ENCODE results near the gene SEC31B.
A peak's percentile ranks its signal among the peaks of the same experiment; 100 is the strongest.

Gene SEC31B, protein sequence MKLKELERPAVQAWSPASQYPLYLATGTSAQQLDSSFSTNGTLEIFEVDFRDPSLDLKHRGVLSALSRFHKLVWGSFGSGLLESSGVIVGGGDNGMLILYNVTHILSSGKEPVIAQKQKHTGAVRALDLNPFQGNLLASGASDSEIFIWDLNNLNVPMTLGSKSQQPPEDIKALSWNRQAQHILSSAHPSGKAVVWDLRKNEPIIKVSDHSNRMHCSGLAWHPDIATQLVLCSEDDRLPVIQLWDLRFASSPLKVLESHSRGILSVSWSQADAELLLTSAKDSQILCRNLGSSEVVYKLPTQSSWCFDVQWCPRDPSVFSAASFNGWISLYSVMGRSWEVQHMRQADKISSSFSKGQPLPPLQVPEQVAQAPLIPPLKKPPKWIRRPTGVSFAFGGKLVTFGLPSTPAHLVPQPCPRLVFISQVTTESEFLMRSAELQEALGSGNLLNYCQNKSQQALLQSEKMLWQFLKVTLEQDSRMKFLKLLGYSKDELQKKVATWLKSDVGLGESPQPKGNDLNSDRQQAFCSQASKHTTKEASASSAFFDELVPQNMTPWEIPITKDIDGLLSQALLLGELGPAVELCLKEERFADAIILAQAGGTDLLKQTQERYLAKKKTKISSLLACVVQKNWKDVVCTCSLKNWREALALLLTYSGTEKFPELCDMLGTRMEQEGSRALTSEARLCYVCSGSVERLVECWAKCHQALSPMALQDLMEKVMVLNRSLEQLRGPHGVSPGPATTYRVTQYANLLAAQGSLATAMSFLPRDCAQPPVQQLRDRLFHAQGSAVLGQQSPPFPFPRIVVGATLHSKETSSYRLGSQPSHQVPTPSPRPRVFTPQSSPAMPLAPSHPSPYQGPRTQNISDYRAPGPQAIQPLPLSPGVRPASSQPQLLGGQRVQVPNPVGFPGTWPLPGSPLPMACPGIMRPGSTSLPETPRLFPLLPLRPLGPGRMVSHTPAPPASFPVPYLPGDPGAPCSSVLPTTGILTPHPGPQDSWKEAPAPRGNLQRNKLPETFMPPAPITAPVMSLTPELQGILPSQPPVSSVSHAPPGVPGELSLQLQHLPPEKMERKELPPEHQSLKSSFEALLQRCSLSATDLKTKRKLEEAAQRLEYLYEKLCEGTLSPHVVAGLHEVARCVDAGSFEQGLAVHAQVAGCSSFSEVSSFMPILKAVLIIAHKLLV

DNA sequence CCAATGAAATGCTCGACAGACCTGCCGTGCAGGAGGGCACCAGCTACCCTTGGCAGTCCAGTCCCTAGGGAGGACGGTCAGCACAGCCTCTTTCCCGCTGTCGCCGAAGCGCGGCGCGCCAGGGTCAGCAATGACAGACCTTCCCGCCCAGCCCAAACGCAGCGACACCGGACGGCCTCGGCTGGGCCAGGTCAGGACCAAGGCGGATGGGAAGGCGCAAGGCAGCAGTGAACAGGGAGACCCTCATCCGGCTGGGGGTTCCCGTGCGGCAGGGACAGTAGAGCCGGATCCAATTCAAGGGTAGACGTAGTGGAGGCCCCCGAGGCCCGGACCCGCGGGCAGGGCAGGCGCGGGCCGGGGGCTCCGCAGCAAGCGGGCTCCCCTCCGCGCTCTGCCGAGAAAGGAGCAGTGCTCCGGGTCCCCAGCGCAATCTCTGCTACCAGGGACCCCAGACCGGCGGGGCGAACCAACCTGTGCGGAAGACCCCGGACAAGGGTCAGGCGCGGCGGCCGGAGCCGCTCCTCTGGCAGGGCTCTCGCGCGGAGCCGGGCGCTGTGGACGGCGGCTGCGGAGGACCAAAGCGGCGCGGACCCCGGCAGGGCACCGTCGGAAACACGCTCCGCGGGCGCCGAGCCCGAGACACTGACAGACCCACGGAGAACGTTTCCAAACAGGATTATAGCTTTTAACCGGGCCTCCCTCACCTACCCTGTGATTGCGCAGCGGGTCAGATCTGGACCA, at the start of gene SEC31B:
SEC31B (minus strand) TSS at position 551 of the 741 bp plus-strand sequence. CDS start 2,909 bp downstream, outside the sequence.
- DNase-seq: no peak

- no peak for DNase-seq
Measured at GRCh38 chr10:100568912-100569311, 49.3 kb upstream of the SEC31B start.

GRCh38 chr10:100567826-100568225, 48.2 kb upstream of the SEC31B start:
- no peak for DNase-seq

- no peak for DNase-seq
Measured at GRCh38 chr10:100567249-100567648, 47.6 kb upstream of the SEC31B start.

GRCh38 chr10:100566561-100566960, 46.9 kb upstream of the SEC31B start:
- DNase-seq: no peak

DNA sequence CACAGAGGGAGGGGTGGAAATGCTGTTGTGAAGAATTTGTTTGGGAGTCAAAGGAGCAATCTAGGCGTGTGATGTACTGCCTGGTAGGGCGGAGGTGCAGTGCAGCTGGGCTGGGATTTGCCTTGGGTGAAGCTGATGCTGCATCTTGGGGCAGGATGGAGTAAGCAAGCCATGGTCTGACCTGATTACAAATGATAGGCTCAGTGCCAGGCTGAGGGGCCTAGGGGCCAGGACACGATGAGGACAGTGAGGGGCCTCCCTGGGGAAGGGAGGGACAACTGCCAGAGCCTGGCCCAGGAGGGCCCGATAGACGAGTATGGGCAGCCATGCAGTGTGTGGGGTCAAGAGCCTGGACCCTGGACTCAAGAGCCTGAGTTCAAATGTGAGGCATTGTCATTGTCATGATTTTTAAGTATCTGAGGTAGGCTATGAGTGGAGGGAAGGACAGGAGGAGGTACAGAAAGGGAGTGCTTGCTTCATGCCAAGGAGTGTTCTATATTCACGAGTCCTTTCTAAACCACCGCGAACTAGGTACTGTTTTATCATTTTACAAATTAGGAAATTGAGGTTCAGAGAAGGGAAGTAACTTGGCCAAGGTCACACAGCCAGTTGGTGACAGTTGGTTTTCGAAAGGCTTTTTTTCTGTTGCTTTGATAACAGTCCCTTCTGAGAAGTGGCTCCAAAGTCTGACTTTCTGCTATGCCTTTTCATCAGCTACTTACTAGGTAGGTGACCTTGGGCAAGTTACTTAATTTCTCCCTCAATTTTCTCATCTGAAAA, 45.7 kb upstream of the SEC31B start:
- no peak for DNase-seq

DNA sequence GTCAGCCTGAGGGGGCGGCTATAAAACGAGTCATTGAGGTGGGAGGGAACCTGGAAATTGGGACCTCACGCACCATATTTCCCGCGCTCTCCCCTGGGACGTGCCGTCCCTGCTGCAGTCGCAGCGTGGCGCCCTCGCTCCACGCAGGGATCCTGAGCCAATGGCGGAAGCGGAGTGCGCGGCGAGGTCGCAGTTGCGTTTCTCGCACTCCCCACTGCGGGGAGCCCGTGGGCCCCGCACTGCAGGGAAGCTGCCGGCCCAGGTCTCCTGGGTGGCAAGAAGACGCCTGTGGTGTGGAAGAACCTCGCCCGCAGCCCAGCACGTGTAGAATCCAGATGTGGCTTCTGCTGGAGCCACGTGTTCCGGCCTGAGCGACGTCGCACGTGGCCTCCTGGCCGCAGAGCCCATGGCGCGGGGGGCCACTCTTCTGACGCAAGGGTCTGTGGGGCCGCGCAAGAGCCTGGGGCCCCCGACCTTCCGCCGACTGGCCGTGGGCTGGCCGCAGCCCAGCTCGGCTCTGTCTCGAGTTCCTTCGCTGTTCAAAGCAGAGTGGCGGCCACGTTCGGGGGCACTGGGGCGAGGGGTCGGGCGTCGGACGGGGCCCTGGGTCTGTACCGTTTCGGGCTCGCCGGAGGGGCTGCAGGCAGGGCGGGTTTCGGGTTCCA, 42.5 kb upstream of the SEC31B start:
- no peak for DNase-seq

DNA sequence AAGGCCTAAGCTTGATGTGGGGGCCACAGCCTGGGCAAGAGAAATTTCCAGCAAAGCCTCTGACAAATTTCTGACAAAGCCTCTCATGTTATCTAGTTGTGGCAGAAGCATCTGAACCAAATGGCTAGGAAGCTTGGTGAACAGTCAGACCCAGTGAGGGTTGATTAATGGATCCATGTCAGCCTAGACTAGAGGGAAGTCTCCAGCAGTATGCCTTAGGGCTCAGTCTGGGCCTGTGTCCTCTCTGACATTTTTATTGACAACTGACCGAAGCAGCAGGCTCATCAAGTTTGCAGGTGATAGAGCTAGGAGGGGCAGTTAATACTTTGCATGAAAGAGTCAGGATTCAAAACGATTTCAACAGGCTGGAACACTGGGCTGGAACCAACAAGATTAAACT, 41.3 kb upstream of the SEC31B start:
- DNase-seq: no peak

DNA sequence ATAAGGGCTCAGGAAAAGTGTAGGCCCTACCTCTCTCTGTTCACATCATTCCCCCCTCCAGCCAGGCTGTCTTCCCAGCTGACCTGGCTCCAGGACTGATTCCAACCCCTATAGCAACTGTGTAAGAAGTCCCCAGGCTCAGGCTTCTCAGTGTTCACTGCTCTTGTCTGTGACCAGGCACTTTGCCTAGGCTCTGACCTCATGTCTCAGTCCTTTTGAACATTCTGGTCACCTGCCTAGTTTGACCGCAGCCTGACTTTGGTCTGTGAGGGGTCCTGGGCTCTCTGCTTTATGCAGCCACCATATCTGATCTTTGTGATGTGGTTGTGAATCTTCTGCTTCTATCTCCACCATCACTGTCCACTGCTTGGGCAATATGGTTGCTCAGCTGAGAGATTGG, 40.6 kb upstream of the SEC31B start:
- DNase-seq: no peak

DNA sequence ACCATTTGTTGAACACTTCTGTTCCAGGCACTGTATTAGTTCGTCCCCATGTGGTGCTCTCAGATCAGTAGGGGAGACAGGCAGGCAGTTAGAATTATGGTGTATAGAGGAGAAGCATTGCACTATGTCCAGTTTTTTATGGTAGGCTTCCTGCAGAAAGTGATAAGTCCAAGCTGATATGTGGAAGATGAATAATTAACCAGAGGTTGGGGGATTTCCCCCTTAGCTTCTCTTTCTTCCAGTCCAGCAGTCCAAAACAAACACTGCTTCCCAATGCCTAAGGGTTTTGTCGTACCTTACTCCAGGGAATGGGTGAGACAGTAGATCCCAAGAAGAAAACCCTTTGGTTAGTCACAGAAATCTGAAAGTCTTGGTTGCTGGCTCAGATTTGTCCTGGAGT, 35.2 kb upstream of the SEC31B start:
- no peak for DNase-seq

GRCh38 chr10:100553929-100554328, 34.3 kb upstream of the SEC31B start:
- DNase-seq: no peak

DNA sequence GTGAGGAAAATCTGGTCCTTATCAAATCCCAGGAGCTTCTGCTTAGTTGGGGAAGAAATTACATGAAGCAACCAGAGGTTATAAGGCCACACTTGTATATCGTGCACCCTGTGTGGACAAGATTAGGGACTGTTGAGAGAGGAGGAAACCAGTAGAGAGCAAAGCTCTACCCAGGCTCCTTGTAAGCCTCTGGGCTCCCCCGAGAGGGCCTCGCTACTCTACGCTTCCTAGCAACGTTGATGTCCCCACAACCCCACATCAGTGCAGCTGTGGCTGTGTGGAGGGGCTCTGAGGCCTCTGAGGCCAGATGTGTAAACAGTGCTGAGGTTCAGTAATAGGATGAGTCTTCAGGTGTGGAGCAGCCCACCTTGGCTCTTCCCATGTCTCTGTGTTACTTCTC, 32.1 kb upstream of the SEC31B start:
- DNase-seq: no peak

DNA sequence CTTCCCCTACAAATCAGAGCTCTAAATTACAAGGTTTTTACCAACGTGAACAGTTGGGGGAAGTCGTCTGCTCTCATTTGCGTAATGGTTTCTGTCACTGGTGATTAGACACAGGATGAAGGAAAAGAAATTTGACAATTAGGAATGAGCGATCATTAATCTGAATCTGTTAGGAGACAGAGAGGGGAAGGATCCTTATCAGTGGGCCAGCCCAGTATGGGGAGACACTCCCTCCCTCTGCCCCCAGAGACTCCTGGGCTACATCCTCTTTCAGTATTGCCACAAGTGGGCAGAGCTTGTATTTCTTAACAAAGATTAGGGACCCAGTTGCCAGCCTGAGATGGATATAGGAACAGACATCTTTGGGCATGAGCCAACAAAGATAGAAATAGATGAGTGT, 31.5 kb upstream of the SEC31B start:
- no peak for DNase-seq

- no peak for DNase-seq
Measured at GRCh38 chr10:100544950-100545349, 25.3 kb upstream of the SEC31B start.

DNA sequence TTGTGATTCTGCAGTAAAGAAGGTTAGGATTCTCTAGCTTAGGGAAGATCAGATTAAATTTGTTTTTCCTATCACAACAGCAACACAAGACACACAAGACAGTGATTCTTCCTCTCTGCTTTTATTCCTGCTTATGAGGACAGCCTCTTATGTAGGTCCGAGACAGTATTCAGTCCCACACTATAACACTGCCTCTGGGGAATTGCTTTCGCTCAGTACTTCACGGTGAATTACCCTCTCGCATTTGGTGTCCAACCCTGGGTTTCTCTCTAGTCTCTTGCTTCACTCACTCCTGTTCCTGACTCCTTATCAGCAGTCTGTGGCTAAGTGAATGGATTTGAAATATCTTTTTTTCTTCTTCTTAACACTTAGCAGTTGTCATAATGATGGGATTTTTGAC, 17.8 kb upstream of the SEC31B start:
- DNase-seq: no peak

- DNase-seq: peak; percentile 98
Measured at GRCh38 chr10:100535715-100536353, 16.2 kb upstream of the SEC31B start, which contains the start of gene HIF1AN. Gene HIF1AN, plus strand, starts transcription at chr10:100535943. Its CDS starts 16 bp downstream, at chr10:100535959.

DNA sequence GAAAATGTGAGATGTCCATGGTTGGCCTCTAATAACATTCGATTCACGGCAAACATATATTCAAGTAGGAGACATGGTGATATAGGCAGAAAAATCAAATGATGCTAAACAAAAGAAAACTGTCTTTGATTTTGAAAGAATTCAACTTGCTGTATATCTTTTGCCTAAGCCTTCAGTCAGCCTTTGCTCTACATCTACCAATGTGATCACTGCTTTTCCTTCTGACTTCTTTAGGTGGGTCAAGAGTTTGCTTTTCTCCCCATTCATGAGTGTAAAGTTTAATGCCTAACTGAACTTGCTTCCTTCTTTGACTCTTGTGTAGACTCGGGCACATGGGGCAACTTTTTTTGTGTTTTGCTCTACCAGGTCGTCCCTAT, 15.7 kb upstream of the SEC31B start:
- DNase-seq: no peak

DNA sequence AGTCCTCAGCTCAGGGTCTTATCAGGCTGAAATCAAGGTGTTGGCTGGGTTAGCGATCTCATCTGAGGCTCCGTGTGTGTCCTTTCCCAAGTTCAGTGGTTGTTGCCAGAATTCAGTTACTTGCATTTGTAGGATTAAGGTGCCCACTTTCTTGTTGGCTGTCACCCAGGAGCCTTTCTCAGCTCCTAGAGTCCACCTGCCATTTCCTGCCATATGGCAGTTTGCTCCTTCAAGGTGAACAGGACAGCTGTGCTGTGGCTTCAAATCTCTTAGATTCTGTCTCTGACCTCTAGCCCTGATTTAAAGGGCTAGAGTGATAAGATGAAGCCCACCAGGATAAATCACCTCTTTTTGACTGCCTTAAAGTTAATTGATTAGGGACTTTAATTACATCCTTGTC, 15.1 kb upstream of the SEC31B start:
- no peak for DNase-seq

DNA sequence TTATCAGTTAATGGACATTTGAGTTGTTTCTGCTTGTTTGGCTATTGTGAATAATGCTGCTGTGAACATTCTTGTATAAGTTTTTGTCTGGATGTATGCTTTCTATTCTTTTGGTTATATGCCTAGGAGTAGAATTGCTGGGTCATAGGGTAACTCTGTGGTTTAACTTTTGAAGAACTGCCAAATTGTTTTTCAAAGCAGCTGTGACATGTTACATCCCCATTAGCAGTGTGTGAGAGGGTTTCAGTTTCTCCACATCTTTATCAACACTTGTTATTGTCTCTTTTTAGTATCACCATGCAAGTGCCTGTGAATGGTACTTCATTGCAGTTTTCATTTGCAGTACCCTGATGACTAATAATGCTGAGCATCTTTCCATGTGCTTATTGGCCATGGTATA, 12.1 kb upstream of the SEC31B start:
- DNase-seq: peak; percentile 56

- peak; percentile 93 for DNase-seq
Measured at GRCh38 chr10:100529475-100530298, 10.0 kb upstream of the SEC31B start, which contains the start of gene NDUFB8. Gene NDUFB8, minus strand, starts transcription at chr10:100529871. Its CDS starts 20 bp downstream, at chr10:100529851.

Data from OCI-M1 (cell line).